HEK293 (cell line): ENCODE results near the gene GINS1.

Source experiments
- ZBTB21 ChIP-seq: fragments of 450-650 bp; formaldehyde crosslinking; IDR thresholded peaks from 2 replicates; pipeline ENCODE4 v1.5.1; 2017; ENCODE audit warnings: missing biosample characterization, missing genetic modification characterization
- TF ChIP-seq, protein P1 (sequence below): fragments of 450-650 bp; formaldehyde crosslinking; IDR thresholded peaks from 2 replicates; pipeline ENCODE4 v1.5.1; 2016; ENCODE audit warnings: missing biosample characterization, missing genetic modification characterization
- TF ChIP-seq, protein P2 (sequence below): fragments of 450-650 bp; formaldehyde crosslinking; IDR thresholded peaks from 2 replicates; pipeline ENCODE4 v1.5.1; 2016; ENCODE audit warnings: missing biosample characterization, missing genetic modification characterization
- TF ChIP-seq, protein P3 (sequence below): fragments of 450-650 bp; formaldehyde crosslinking; IDR thresholded peaks from 2 replicates; pipeline ENCODE4 v1.5.1; 2016; ENCODE audit warnings: missing biosample characterization, missing genetic modification characterization
- TF ChIP-seq, protein P4 (sequence below): fragments of 450-650 bp; formaldehyde crosslinking; conservative IDR thresholded peaks from 2 replicates; pipeline ENCODE4 v1.5.1; 2016; ENCODE audit warnings: low read depth, missing biosample characterization, missing genetic modification characterization

DNA sequence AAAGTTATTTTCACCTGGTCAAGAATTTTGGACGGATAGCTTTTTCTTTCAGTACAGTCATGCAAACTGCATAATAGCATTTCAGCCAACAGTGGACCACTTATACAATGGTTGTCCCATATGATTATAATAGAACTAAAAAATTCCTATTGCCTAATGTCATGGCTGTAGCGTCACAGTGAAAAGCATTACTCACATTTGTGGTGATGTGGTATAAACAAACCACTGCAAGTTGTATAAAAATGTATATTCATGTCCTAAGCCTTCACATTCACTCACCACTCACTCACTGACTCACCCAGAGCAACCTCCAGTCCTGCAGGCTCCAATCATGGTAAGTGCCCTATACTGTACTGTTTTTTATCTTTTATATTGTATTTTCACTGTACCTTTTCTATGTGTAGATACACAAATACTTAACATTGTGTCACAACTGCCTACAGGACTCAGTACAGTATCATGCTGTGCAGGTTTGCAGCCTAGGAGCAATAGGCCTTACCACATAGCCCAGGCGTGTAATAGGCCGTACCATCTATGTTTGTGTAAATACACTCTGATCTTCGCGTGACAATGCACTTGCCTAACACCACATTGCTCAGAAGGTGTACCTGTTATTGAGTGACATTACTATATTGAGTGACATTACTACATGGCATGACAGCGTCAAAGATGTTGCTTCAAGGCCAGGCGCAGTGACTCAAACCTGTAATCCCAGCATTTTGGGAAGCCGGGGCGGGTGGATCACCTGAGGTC is 34.7 kb upstream of the GINS1 start:
- TF ChIP-seq, protein P1, sequence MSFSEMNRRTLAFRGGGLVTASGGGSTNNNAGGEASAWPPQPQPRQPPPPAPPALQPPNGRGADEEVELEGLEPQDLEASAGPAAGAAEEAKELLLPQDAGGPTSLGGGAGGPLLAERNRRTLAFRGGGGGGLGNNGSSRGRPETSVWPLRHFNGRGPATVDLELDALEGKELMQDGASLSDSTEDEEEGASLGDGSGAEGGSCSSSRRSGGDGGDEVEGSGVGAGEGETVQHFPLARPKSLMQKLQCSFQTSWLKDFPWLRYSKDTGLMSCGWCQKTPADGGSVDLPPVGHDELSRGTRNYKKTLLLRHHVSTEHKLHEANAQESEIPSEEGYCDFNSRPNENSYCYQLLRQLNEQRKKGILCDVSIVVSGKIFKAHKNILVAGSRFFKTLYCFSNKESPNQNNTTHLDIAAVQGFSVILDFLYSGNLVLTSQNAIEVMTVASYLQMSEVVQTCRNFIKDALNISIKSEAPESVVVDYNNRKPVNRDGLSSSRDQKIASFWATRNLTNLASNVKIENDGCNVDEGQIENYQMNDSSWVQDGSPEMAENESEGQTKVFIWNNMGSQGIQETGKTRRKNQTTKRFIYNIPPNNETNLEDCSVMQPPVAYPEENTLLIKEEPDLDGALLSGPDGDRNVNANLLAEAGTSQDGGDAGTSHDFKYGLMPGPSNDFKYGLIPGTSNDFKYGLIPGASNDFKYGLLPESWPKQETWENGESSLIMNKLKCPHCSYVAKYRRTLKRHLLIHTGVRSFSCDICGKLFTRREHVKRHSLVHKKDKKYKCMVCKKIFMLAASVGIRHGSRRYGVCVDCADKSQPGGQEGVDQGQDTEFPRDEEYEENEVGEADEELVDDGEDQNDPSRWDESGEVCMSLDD (tag by site-specific recombination): no peak
- TF ChIP-seq ZBTB21: no peak
- TF ChIP-seq, protein P2, sequence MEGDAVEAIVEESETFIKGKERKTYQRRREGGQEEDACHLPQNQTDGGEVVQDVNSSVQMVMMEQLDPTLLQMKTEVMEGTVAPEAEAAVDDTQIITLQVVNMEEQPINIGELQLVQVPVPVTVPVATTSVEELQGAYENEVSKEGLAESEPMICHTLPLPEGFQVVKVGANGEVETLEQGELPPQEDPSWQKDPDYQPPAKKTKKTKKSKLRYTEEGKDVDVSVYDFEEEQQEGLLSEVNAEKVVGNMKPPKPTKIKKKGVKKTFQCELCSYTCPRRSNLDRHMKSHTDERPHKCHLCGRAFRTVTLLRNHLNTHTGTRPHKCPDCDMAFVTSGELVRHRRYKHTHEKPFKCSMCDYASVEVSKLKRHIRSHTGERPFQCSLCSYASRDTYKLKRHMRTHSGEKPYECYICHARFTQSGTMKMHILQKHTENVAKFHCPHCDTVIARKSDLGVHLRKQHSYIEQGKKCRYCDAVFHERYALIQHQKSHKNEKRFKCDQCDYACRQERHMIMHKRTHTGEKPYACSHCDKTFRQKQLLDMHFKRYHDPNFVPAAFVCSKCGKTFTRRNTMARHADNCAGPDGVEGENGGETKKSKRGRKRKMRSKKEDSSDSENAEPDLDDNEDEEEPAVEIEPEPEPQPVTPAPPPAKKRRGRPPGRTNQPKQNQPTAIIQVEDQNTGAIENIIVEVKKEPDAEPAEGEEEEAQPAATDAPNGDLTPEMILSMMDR (tag by site-specific recombination): no peak
- TF ChIP-seq, protein P3, sequence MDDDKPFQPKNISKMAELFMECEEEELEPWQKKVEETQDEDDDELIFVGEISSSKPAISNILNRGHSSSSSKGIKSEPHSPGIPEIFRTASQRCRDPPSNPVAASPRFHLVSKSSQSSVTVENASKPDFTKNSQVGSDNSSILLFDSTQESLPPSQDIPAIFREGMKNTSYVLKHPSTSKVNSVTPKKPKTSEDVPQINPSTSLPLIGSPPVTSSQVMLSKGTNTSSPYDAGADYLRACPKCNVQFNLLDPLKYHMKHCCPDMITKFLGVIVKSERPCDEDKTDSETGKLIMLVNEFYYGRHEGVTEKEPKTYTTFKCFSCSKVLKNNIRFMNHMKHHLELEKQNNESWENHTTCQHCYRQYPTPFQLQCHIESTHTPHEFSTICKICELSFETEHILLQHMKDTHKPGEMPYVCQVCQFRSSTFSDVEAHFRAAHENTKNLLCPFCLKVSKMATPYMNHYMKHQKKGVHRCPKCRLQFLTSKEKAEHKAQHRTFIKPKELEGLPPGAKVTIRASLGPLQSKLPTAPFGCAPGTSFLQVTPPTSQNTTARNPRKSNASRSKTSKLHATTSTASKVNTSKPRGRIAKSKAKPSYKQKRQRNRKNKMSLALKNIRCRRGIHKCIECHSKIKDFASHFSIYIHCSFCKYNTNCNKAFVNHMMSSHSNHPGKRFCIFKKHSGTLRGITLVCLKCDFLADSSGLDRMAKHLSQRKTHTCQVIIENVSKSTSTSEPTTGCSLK (tag by site-specific recombination): no peak
- TF ChIP-seq, protein P4, sequence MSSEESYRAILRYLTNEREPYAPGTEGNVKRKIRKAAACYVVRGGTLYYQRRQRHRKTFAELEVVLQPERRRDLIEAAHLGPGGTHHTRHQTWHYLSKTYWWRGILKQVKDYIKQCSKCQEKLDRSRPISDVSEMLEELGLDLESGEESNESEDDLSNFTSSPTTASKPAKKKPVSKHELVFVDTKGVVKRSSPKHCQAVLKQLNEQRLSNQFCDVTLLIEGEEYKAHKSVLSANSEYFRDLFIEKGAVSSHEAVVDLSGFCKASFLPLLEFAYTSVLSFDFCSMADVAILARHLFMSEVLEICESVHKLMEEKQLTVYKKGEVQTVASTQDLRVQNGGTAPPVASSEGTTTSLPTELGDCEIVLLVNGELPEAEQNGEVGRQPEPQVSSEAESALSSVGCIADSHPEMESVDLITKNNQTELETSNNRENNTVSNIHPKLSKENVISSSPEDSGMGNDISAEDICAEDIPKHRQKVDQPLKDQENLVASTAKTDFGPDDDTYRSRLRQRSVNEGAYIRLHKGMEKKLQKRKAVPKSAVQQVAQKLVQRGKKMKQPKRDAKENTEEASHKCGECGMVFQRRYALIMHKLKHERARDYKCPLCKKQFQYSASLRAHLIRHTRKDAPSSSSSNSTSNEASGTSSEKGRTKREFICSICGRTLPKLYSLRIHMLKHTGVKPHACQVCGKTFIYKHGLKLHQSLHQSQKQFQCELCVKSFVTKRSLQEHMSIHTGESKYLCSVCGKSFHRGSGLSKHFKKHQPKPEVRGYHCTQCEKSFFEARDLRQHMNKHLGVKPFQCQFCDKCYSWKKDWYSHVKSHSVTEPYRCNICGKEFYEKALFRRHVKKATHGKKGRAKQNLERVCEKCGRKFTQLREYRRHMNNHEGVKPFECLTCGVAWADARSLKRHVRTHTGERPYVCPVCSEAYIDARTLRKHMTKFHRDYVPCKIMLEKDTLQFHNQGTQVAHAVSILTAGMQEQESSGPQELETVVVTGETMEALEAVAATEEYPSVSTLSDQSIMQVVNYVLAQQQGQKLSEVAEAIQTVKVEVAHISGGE (tag by site-specific recombination): no peak
